Activated CD4-positive, alpha-beta T cell treated with anti-CD3 and anti-CD28 coated beads, Interleukin-2, Interleukin-6, amounts not matched to agents 100 ng/mL and 50 ng/mL, durations not matched to agents 16 hours and 8 hours (primary cell): Measurements from ENCODE around the gene SLC5A4.
"Not testable (repeated sequence)": the region's sequence is repeated elsewhere in the genome, so short reads cannot be mapped to it uniquely, and the experiment has no call there.

Experiments used
- DNase-seq: peaks from one replicate; pipeline ENCODE4 v3.0.0-alpha.2; 2020

The SLC5A4 gene

DNA sequence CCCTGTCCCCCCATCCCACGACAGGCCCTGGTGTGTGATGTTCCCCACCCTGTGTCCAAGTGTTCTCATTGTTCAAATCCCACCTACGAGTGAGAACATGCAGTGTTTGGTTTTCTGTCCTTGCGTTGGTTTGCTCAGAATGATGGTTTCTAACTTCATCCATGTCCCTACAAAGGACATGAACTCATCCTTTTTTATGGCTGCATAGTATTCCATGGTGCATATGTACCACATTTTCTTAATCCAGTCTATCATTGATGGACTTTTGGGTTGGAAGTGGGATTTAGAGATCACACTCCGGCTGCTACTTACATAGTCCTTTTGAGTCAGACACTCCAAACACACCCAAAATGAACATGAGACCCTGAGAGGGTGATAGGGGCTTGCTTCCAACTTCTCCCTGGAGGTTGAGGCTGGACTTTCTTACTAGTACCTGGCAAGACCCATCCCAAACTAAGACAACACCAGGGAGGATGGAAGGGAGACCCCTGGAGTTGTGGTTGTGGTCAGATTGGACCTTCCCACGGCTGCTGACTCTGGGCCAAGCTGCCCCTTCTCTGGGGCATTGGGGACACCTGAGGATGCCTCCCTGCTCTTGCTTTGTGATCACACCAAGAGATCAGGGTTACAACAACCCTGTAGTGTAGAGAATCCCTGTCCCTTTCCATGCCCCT, 57.5 kb downstream of the SLC5A4 start:
- not testable (repeated sequence) for DNase-seq

GRCh38 chr22:32195900-32196299, 59.2 kb downstream of the SLC5A4 start:
- DNase-seq = not testable (repeated sequence)

DNA sequence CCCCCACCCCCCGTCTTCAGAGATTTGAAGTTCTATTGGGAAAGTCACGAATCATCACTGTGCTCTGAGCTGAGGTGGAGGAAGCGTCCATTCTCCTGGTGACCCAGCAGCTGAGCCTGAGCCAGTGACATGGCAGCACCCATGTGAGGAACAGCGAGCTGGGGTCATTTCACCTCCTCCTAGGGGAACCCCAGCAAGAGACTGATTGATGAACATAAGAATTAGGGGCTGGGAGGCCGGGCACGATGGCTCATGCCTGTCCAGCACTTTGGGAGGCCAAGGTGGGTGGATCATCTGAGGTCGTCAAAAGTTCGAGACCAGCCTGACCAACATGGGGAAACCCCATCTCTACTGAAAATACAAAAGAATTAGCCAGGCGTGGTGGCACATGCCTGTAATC, 61.8 kb downstream of the SLC5A4 start:
- DNase-seq = not testable (repeated sequence)

GRCh38 chr22:32191021-32191420, 64.1 kb downstream of the SLC5A4 start:
- not testable (repeated sequence) for DNase-seq

- no peak for DNase-seq
Observed at GRCh38 chr22:32185821-32186220, 69.3 kb downstream of the SLC5A4 start.

DNA sequence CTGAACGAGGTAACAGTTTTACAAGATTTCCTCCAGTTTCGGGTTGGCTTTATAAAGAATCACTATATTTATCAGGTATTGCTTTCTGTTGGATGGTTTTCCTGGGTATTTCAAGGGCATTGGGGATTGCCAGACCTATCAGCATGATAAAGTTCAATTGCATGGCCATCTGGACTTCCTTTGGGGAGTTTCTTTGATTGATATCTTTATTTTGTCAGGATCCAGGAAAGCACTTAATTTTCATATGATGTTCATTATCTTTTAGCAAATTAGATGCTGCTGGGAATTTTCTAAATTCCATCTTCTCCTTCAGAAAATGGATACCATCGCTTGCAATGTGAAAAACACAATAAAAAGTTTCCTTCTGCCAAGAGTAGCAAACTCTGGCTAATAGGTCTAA, 71.5 kb downstream of the SLC5A4 start:
- DNase-seq = no peak

GRCh38 chr22:32181043-32181442, 74.1 kb downstream of the SLC5A4 start:
- no peak for DNase-seq

GRCh38 chr22:32177221-32177765, 77.9 kb downstream of the SLC5A4 start:
- no peak for DNase-seq

GRCh38 chr22:32175683-32176644, 79.2 kb downstream of the SLC5A4 start:
- DNase-seq = no peak

DNA sequence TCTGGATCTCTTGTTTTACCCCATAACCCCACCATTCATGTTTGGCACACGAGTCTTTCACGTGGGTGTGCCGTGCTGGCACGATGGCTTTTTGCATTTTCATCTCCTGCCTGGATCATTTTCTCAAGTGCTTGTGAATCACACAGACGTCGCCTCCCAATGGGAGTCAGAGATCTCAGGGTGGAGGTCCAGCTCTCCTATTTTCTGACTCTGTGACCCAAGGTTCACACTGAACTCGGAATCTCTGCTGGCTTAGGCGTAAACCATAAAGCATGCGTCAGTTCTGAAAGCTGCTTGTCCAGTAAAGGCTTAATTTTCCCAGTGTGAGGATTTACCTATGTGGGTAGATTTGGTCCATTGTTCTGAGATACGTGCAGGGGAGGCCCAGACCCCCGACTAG, 80.0 kb downstream of the SLC5A4 start:
- no peak for DNase-seq
